Measurements from ENCODE around the gene CENPX.

Gene CENPX

DNA sequence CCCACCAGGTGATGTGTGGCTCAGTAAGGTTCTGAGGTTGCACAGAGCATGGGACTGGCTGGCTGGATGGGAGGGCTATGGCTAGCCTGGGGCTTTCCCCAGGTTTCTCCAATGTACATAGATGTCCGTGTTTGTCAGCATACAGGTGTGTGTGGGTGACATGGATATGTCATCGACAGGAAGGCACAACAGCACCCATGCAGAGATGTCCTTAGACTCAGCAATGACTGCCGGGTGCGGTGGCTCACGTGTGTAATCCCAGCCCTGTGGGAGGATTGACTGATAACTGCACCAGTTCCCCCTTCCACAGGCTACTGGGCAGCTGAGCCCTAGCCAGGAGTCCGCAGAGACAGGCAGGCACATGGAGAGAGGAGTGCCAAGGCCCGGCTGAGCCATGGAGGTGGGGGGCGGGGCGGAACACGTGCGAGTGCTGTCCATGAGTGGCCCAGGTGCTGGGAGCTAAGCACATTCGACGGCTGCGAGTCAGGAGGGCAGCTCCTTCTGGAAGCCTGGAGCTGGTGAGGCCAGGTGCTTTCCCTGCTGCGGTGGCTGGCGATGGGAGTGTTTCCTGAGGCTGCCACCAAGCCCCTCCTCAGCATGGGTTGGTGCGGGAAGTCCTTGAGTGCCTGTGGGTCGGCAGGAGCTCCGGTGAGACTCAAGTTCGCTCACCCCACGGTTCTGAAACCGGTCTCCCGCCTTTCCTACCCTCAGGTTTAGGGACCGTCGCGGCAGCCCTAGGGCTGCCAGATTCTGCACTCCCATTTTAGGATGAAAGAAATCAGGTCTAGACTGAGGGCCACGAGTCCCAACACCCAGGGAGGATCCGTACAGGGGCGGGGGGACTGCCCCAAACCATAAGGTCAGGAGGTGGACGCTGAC is 46.1 kb downstream of the CENPX start:
- no peak for DNase-seq

DNA sequence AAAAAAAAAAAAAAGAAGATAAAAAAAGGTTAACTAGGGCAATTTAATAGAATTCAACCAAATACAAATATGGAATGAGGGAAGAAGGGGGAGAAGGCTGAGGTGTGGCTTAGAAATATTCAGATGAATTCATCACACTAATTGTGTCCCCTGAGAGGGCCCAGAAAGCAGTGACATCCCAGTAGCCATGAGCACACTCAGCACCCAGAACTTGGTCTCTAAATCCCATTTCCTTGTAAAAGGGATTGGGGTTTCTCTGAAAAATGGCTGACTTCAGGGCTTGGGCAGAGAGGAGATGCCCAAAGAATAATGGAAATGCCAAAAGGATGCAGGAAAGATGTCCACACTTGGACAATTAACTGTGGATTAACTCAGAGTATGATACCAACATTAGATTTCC is 49.2 kb downstream of the CENPX start:
- no peak for DNase-seq

DNA sequence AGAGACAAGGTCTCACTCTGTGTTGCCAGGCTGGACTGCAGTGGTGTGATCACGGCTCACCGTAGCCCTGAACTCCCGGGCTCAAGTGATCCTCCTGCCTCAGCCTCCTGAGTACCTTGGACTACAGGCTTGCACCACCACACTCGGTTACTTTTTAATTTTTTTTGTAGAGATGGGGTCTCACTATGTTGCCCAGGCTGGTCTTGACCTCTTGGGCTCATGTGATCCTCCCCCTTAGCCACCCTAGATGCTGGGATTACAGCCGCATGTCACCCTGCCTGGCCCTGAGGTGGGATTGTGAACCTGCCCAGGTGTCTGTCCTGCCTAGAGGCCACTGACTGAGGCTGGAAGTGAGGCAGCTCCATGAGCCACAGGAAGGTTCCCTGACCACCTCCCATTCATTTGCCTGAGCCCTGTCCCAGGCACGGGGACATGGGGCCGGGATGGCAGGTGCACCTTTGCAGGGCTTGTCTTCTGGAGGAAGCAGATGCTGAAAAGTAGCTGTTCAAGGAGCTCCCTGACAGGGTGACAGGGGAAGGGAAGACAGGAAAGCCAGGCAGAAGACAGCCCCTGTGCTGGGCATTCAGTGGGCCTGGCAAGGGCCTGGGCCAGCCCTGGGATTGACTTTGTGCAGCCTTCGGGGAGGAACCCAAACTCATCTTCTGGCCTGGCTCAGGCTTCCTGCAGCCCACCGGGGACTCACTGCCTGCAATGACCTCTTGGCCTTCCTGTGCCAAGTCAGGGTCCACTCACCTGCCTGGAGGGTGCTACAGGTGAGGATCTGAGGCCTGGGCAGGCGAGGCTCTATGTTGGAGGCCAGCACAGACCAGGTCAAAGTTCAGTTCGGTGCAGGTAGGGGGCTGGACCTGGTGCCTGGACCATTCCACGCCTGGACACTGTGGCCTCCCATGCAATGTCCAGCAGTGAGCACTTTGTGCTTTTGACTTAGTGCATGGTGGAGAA is 53.5 kb downstream of the CENPX start:
- no peak for DNase-seq

Data from cerebellar nuclear complex (tissue), 1 donor.